ENCODE measurements around the gene WNT3A. TPM values are rescaled to one million over a fixed set of nuclear protein-coding genes. Genes with fewer than 3 reads are reported as not detected.

The WNT3A gene
- total RNA-seq, 2 experiments from 2014 or later, result 0.08 to 0.14 TPM

DNA sequence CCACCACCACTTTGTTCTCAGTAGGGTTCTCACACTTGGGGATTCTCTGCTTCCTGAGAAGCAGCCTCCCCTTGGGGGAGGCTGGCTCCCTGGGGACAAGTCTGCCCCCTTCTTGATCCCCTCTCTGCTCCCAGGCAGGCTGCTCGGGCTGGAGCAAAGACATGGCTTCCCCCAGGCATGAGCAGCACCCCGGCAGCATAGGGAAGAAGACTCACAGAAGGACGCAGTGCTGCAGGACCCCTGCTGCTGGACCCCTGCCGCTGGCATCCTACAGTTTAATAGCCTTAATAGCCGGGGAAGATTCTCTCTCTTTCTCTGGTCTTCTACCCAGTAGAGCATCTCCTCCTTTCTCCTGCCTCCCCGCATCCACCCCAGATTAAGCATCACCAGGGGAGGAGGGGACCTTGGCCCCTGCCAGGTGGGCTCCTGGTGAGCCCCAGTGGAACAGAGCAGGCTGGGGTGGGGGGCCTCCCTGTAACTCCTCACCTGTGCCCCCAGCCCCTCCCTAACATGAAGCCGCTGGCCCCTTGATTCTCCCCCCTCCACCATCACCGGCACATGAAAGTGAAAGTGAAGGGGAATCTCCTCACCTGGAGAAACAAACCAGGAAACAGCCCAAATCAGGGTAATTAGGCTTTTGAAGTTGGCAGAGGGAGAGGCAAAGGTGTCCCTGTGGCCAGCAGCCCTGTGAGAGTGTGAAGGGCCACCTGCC, 2.5 kb downstream of the WNT3A start:
- CTCF ChIA-PET, result no interaction called here
- intact Hi-C loops (cut with DNase I, micrococcal nuclease), result no loop called here
- POLR2A ChIA-PET, result no interaction called here
- Mint-ChIP-seq H3K4me1 (ENCODE audit: low read depth) (peaks cover 4% of the 10 kb centered on the region), H3K27ac (no peak overlapping the region), H3K4me3 (peak overlapping the region; percentile 30), H3K9me3 (no peaks in the 10 kb centered on the region), H3K36me3 (ENCODE audit: low read depth) (no peaks in the 10 kb centered on the region), H3K27me3 (peaks cover 59% of the 10 kb centered on the region)
- Histone ChIP-seq H3K27ac (ENCODE audit: low read depth in 1 of 2, low read length in 2 of 2) (no peak overlapping the region), H3K4me3 (ENCODE audit: low read length) (peak overlapping the region; percentile 40), H3K27me3 (ENCODE audit: control insufficient read depth in 1 of 2, insufficient read depth in 2 of 2, low read length in 2 of 2) (peaks cover 43 to 51% of the 10 kb centered on the region in 2 experiments), H3K36me3 (ENCODE audit: insufficient read depth, low read length) (no peaks in the 10 kb centered on the region), H3K4me1 (ENCODE audit: insufficient read depth, low read length) (peaks cover 28% of the 10 kb centered on the region), H3K9me3 (ENCODE audit: control insufficient read depth in 1 of 2, insufficient read depth in 1 of 2, low read length in 2 of 2) (peaks cover 0 to 10% of the 10 kb centered on the region in 2 experiments)
- ATAC-seq (ENCODE audit: poor library complexity) (no peak), DNase-seq (peak in 2 of 14 experiments; percentile 13 to 31)
- TF ChIP-seq, protein P1, sequence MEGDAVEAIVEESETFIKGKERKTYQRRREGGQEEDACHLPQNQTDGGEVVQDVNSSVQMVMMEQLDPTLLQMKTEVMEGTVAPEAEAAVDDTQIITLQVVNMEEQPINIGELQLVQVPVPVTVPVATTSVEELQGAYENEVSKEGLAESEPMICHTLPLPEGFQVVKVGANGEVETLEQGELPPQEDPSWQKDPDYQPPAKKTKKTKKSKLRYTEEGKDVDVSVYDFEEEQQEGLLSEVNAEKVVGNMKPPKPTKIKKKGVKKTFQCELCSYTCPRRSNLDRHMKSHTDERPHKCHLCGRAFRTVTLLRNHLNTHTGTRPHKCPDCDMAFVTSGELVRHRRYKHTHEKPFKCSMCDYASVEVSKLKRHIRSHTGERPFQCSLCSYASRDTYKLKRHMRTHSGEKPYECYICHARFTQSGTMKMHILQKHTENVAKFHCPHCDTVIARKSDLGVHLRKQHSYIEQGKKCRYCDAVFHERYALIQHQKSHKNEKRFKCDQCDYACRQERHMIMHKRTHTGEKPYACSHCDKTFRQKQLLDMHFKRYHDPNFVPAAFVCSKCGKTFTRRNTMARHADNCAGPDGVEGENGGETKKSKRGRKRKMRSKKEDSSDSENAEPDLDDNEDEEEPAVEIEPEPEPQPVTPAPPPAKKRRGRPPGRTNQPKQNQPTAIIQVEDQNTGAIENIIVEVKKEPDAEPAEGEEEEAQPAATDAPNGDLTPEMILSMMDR (IDR thresholded peaks at IDR 0.05), result no peak

- TF ChIP-seq, protein P1 (IDR thresholded peaks at IDR 0.05), result no peak
- peak in 1 of 14 experiments; percentile 22 for DNase-seq
- Mint-ChIP-seq H3K9me3 (no peaks in the 10 kb centered on the region), H3K4me1 (ENCODE audit: low read depth) (peaks cover 4% of the 10 kb centered on the region), H3K36me3 (ENCODE audit: low read depth) (no peaks in the 10 kb centered on the region), H3K27me3 (peaks cover 51% of the 10 kb centered on the region), H3K4me3 (peak overlapping the region; percentile 7), H3K27ac (no peak overlapping the region)
- Histone ChIP-seq H3K36me3 (ENCODE audit: insufficient read depth, low read length) (no peaks in the 10 kb centered on the region), H3K27me3 (ENCODE audit: control insufficient read depth in 1 of 2, insufficient read depth in 2 of 2, low read length in 2 of 2) (peaks cover 36 to 43% of the 10 kb centered on the region in 2 experiments), H3K4me1 (ENCODE audit: insufficient read depth, low read length) (peaks cover 21% of the 10 kb centered on the region), H3K27ac (ENCODE audit: low read depth in 1 of 2, low read length in 2 of 2) (no peak overlapping the region), H3K4me3 (ENCODE audit: low read length) (no peak overlapping the region), H3K9me3 (ENCODE audit: control insufficient read depth in 1 of 2, insufficient read depth in 1 of 2, low read length in 2 of 2) (peaks cover 0 to 7% of the 10 kb centered on the region in 2 experiments)
- ChIA-PET CTCF (no interaction called here), POLR2A (no interaction called here)
- intact Hi-C loops (cut with DNase I, micrococcal nuclease), result no loop called here
- ATAC-seq (ENCODE audit: poor library complexity), result no peak
Measured at GRCh38 chr1:228009828-228010775, 3.3 kb downstream of the WNT3A start.

GRCh38 chr1:228010921-228011320, 4.1 kb downstream of the WNT3A start:
- H3K36me3 ChIP-seq (ENCODE audit: insufficient read depth, low read length), result no peaks in the 10 kb centered on the region
- ATAC-seq (ENCODE audit: poor library complexity) (no peak), DNase-seq (peak in 1 of 14 experiments; percentile 14)
- no peaks in the 10 kb centered on the region for H3K36me3 Mint-ChIP-seq (ENCODE audit: low read depth)
- H3K9me3 Mint-ChIP-seq, result no peaks in the 10 kb centered on the region
- H3K27ac ChIP-seq (ENCODE audit: low read depth in 1 of 2, low read length in 2 of 2), result no peak overlapping the region
- H3K27me3 Mint-ChIP-seq, result peaks cover 43% of the 10 kb centered on the region
- H3K4me1 ChIP-seq (ENCODE audit: insufficient read depth, low read length), result peaks cover 21% of the 10 kb centered on the region
- peaks cover 4% of the 10 kb centered on the region for H3K4me1 Mint-ChIP-seq (ENCODE audit: low read depth)
- no peak overlapping the region for H3K27ac Mint-ChIP-seq
- POLR2A ChIA-PET, result no interaction called here
- intact Hi-C loops (cut with DNase I, micrococcal nuclease), result no loop called here
- H3K27me3 ChIP-seq (ENCODE audit: control insufficient read depth in 1 of 2, insufficient read depth in 2 of 2, low read length in 2 of 2), result peaks cover 28 to 34% of the 10 kb centered on the region in 2 experiments
- H3K9me3 ChIP-seq (ENCODE audit: control insufficient read depth in 1 of 2, insufficient read depth in 1 of 2, low read length in 2 of 2), result no peaks in the 10 kb centered on the region
- no peak overlapping the region for H3K4me3 ChIP-seq (ENCODE audit: low read length)
- CTCF ChIA-PET, result no interaction called here
- TF ChIP-seq, protein P1 (IDR thresholded peaks at IDR 0.05), result no peak
- no peak overlapping the region for H3K4me3 Mint-ChIP-seq

All from CD4-positive, alpha-beta T cell (primary cell).